GM12878 (cell line): ENCODE results near the gene TPRG1. TPM values are rescaled to one million over a fixed set of nuclear protein-coding genes. Genes with fewer than 3 reads are reported as not detected.

Experiments
- ATAC-seq: fragments of 200-7000 bp; cut with Tn5 transposase; 3 replicates; pipeline ENCODE4 v1.9.1; 2020; ENCODE audit warnings: mild to moderate bottlenecking, moderate library complexity
- BruUV-seq: library from RNA; stranded (reverse); fragments of 400-500 nt; replicated peaks from 2 replicates; lab custom pipeline; 2021; lab: Mats Ljungman, UMichigan
- CTCF ChIA-PET: fragments of 300-600 bp; sonication (Branson Sonifier 250); formaldehyde crosslinking; extraction: SDS; loops from one replicate; lab custom pipeline; 2021; ENCODE audit warnings: inconsistent platforms; lab: Yijun Ruan, JAX
- POLR2A ChIA-PET: fragments of 350-600 bp; formaldehyde crosslinking; extraction: SDS; loops from one replicate; lab custom pipeline; 2021; ENCODE audit warnings: inconsistent platforms; lab: Charles Lee
- RAD21 ChIA-PET: fragments of 300-600 bp; sonication (Branson Sonifier 250); formaldehyde crosslinking; loops from one replicate; lab custom pipeline; 2023; ENCODE audit warnings: antibody characterized with exemption; ENCODE audit not compliant: unreplicated experiment; lab: Charles Lee
- SMC1A ChIA-PET: fragments of 300-600 bp; sonication (Branson Sonifier 250); formaldehyde crosslinking; loops from one replicate; lab custom pipeline; 2023; ENCODE audit not compliant: unreplicated experiment, uncharacterized antibody; lab: Charles Lee
- DNase-seq: peaks from one replicate; pipeline ENCODE4 v3.0.0-alpha.2; 2011; ENCODE audit warnings: low read depth, low spot score
- FAIRE-seq: peaks from 3 replicates; lab custom pipeline; 2011; peaks lifted over from hg19 to GRCh38; lab: Jason Lieb, UNC
- H2AFZ ChIP-seq: 2 replicates; pipeline ENCODE4 v1.6.0; 2011; ENCODE audit warnings: low read depth, low read length, control low read depth; ENCODE audit not compliant: control insufficient read depth
- H3K27ac ChIP-seq: 2 replicates; pipeline ENCODE4 v1.5.1; 2011; ENCODE audit warnings: control low read depth; ENCODE audit not compliant: control insufficient read depth, insufficient read depth
- H3K27me3 ChIP-seq, 2 experiments: replicated peaks in 1 of 2; 2 replicates each; pipeline versions ENCODE4 v1.6.0 to v1.6.1; 2011; ENCODE audit warnings: low read length in 1 of 2; ENCODE audit not compliant: control insufficient read depth in 2 of 2, insufficient read depth in 2 of 2
- H3K36me3 ChIP-seq, 2 experiments: 2 replicates each; pipeline ENCODE4 v1.5.1; 2011; ENCODE audit warnings: low read length in 1 of 2; ENCODE audit not compliant: control insufficient read depth in 2 of 2, insufficient read depth in 2 of 2
- H3K4me1 ChIP-seq: 2 replicates; pipeline ENCODE4 v1.6.1; 2011; ENCODE audit warnings: mild to moderate bottlenecking, low read length, moderate library complexity, mixed read lengths; ENCODE audit not compliant: control insufficient read depth, insufficient read depth
- H3K4me2 ChIP-seq: 2 replicates; pipeline ENCODE4 v1.6.0; 2011; ENCODE audit warnings: control low read depth; ENCODE audit not compliant: control insufficient read depth, insufficient read depth
- H3K4me3 ChIP-seq: fragments of 200-600 bp; sonication (generic); 2 replicates; pipeline ENCODE4 v1.5.1; 2016
- H3K79me2 ChIP-seq: 2 replicates; pipeline ENCODE4 v1.6.0; 2011; ENCODE audit warnings: low read length; ENCODE audit not compliant: control insufficient read depth, insufficient read depth
- H3K9ac ChIP-seq: 2 replicates; pipeline ENCODE4 v1.8.0; 2011; ENCODE audit warnings: low read length, control low read depth, mixed read lengths; ENCODE audit not compliant: control insufficient read depth, insufficient read depth
- H3K9me3 ChIP-seq: replicated peaks from 3 replicates; pipeline ENCODE4 v1.5.1; 2011; ENCODE audit warnings: mild to moderate bottlenecking, low read length; ENCODE audit not compliant: control insufficient read depth, insufficient read depth
- H4K20me1 ChIP-seq: 2 replicates; pipeline ENCODE4 v1.6.0; 2011; ENCODE audit not compliant: control insufficient read depth, insufficient read depth
- CEBPB ChIP-seq, 2 experiments: fragments of 150-350 bp in 1 of 2; IDR thresholded peaks; 2 replicates each; pipeline ENCODE4 v1.6.1; 2012 to 2014; ENCODE audit warnings: low read depth in 2 of 2, low read length in 2 of 2, borderline replicate concordance in 1 of 2, inconsistent platforms in 1 of 2
- CREB1 ChIP-seq: IDR thresholded peaks from 2 replicates; pipeline ENCODE4 v1.6.1; 2012; ENCODE audit warnings: low read depth, mild to moderate bottlenecking, inconsistent platforms
- DPF2 ChIP-seq: fragments of 450-650 bp; IDR thresholded peaks from 2 replicates; pipeline ENCODE4 v1.6.1; 2017; ENCODE audit warnings: mild to moderate bottlenecking
- E2F4 ChIP-seq: IDR thresholded peaks from 2 replicates; pipeline ENCODE4 v1.6.1; 2012; ENCODE audit warnings: low read depth, low read length, improper control_type of control experiment
- FOXK2 ChIP-seq: fragments of 450-650 bp; IDR thresholded peaks from 2 replicates; pipeline ENCODE4 v1.6.1; 2017; ENCODE audit warnings: mild to moderate bottlenecking, moderate library complexity
- HDAC2 ChIP-seq: fragments of 200-600 bp; sonication (generic); IDR thresholded peaks from 2 replicates; pipeline ENCODE4 v1.6.1; 2017
- LARP7 ChIP-seq: fragments of 450-650 bp; IDR thresholded peaks from 2 replicates; pipeline ENCODE4 v1.6.1; 2017; ENCODE audit warnings: mild to moderate bottlenecking
- MEF2B ChIP-seq: fragments of 450-650 bp; IDR thresholded peaks from 2 replicates; pipeline ENCODE4 v1.6.1; 2018; ENCODE audit warnings: mild to moderate bottlenecking, moderate library complexity; ENCODE audit not compliant: partially characterized antibody, poor library complexity, severe bottlenecking
- MYB ChIP-seq: fragments of 150-350 bp; IDR thresholded peaks from 2 replicates; pipeline ENCODE4 v1.6.1; 2014; ENCODE audit warnings: mild to moderate bottlenecking, low read depth, low read length, borderline replicate concordance
- POLR2A ChIP-seq: IDR thresholded peaks from 2 replicates; pipeline ENCODE4 v1.6.1; 2011; ENCODE audit warnings: low read depth, mild to moderate bottlenecking, low read length
- POLR2AphosphoS5 ChIP-seq: IDR thresholded peaks from 2 replicates; pipeline ENCODE4 v1.6.1; 2011; ENCODE audit warnings: mild to moderate bottlenecking, low read length, inconsistent platforms
- SMAD5 ChIP-seq: IDR thresholded peaks from 2 replicates; pipeline ENCODE4 v1.6.1; 2016; ENCODE audit warnings: antibody characterized with exemption, low read depth
- TAF1 ChIP-seq: IDR thresholded peaks from 2 replicates; pipeline ENCODE4 v1.6.1; 2011; ENCODE audit warnings: mild to moderate bottlenecking, low read depth, low read length, borderline replicate concordance
- ZBTB4 ChIP-seq: fragments of 450-650 bp; formaldehyde crosslinking; IDR thresholded peaks from 2 replicates; pipeline ENCODE4 v1.4.0; 2022; ENCODE audit warnings: mild to moderate bottlenecking, moderate library complexity
- ZNF384 ChIP-seq: IDR thresholded peaks from 2 replicates; pipeline ENCODE4 v1.6.1; 2012; ENCODE audit warnings: low read depth, mild to moderate bottlenecking, low read length, improper control_type of control experiment, borderline replicate concordance
- WGBS: methylation state at CpG from one replicate; pipeline ENCODE4 v1.1.6; 2016; ENCODE audit warnings: low lambda C conversion rate; ENCODE audit not compliant: insufficient replicate concordance, insufficient coverage; ENCODE audit errors: missing lambda C conversion rate; 5-methylcytosine and 5-hydroxymethylcytosine counted together
- in situ Hi-C: fragments of 300-500 bp; cut with MboI; formaldehyde crosslinking; loops from 9 replicates; pipeline ENCODE4 v1.14.3; 2018; ENCODE audit warnings: mixed read lengths
- intact Hi-C: fragments of 100-400 bp; cut with micrococcal nuclease; formaldehyde crosslinking; loops from one replicate; pipeline ENCODE4 v1.14.2; 2022; ENCODE audit not compliant: unreplicated experiment
- polyA plus RNA-seq, 11 experiments: library from polyadenylated mRNA; depleted of rRNA in 4 of 11; unstranded in 6 of 11; stranded (reverse) in 5 of 11; fragments of >200 nt; fragmentation: Nextera tagmentation in 4 of 11; fragmentation: Illumina TruSeq in 1 of 11; extraction: Ambion mirVana in 4 of 11; extraction: Trizol in 1 of 11; gene quantifications; 1 replicate in 1 of 11; 2 replicates in 10 of 11; pipeline versions ENCODE4 v1.2.1 to v1.2.3, GENCODE V29; 2011 to 2016; ENCODE audit warnings: inconsistent platforms in 2 of 11, missing spikeins in 2 of 11, low read depth in 1 of 11
- total RNA-seq, 4 experiments: library from RNA; depleted of rRNA in 3 of 4; stranded (reverse); fragments of >200 nt in 3 of 4; fragmentation: Illumina TruSeq in 1 of 4; extraction: Trizol in 1 of 4; gene quantifications; 2 replicates each; pipeline versions ENCODE4 v1.2.1 to v1.2.3, GENCODE V29; 2013 to 2021
- TF ChIP-seq, protein P1 (sequence below): fragments of 450-650 bp; IDR thresholded peaks from 2 replicates; pipeline ENCODE4 v1.6.1; 2017; ENCODE audit warnings: mild to moderate bottlenecking, low read depth, inconsistent platforms; ENCODE audit not compliant: poor library complexity, severe bottlenecking

The TPRG1 gene
- total and polyA plus RNA-seq, 10 of the 15 experiments (the other 5 are each of a cell fraction or from before 2014, with no cell fraction given), result 0.26 to 30.7 (median 3.6) TPM

GRCh38 chr3:189292667-189293484 lies 121.1 kb downstream of the TPRG1 start:
- POLR2A ChIA-PET, result interaction anchor here (0.7 kb wide), 1 partner anchor 138 kb away, joined by 5 read pairs; no protein-coding TSS in a partner anchor
- no peaks in the 10 kb centered on the region for H3K36me3 ChIP-seq
- H4K20me1 ChIP-seq, result no peaks in the 10 kb centered on the region
- no peak for ATAC-seq
- H3K4me1 ChIP-seq, result peaks cover 14% of the 10 kb centered on the region; the same call in 1 of the 2 replicates
- peaks cover 0 to 2% of the 10 kb centered on the region in 2 experiments; a peak in 1 of 4 replicates for H3K27me3 ChIP-seq
- SMC1A ChIA-PET, result interaction anchor here (0.9 to 1.0 kb wide), 3 partner anchors 20 to 68 kb away, joined by 3 to 4 read pairs (median 3); no protein-coding TSS in a partner anchor
- H3K4me3 ChIP-seq, result no peak overlapping the region
- no peak overlapping the region for H2AFZ ChIP-seq
- no TSS peak for BruUV-seq
- RAD21 ChIA-PET, result interaction anchor here (1.1 kb wide), 1 partner anchor 655 kb away, joined by 4 read pairs; no protein-coding TSS in a partner anchor
- intact Hi-C loops (no loop called here), in situ Hi-C loops (no loop called here)
- no peaks in the 10 kb centered on the region for H3K9me3 ChIP-seq
- no peaks in the 10 kb centered on the region for H3K79me2 ChIP-seq
- no peak overlapping the region for H3K9ac ChIP-seq
- no peak overlapping the region for H3K27ac ChIP-seq
- H3K4me2 ChIP-seq, result no peak overlapping the region
- CTCF ChIA-PET, result interaction anchor here (0.5 to 1.6 kb wide), 6 partner anchors 14 to 657 kb away, joined by 3 to 7 read pairs (median 4); no protein-coding TSS in a partner anchor
- DNase-seq, result no peak
- WGBS, result 85% methylated on average over 6 of the region's 6 CpGs
- FAIRE-seq, result no peak
- TF ChIP-seq HDAC2, result no peak
- TF ChIP-seq CEBPB (IDR thresholded peaks at IDR 0.05; ENCODE audit: borderline replicate concordance in 1 of 2, low read depth in 2 of 2, low read length in 2 of 2), result no peak
- TF ChIP-seq MYB, result no peak
- no peak for TF ChIP-seq DPF2
- TF ChIP-seq ZNF384, result no peak
- TF ChIP-seq POLR2AphosphoS5, result no peak
- TF ChIP-seq LARP7, result no peak
- TF ChIP-seq SMAD5, result no peak
- TF ChIP-seq MEF2B, result no peak
- TF ChIP-seq ZBTB4 (CRISPR knock-in tag), result no peak
- no peak for TF ChIP-seq POLR2A
- no peak for TF ChIP-seq FOXK2
- TF ChIP-seq E2F4, result no peak
- TF ChIP-seq CREB1, result no peak
- TF ChIP-seq TAF1, result no peak
- TF ChIP-seq, protein P1, sequence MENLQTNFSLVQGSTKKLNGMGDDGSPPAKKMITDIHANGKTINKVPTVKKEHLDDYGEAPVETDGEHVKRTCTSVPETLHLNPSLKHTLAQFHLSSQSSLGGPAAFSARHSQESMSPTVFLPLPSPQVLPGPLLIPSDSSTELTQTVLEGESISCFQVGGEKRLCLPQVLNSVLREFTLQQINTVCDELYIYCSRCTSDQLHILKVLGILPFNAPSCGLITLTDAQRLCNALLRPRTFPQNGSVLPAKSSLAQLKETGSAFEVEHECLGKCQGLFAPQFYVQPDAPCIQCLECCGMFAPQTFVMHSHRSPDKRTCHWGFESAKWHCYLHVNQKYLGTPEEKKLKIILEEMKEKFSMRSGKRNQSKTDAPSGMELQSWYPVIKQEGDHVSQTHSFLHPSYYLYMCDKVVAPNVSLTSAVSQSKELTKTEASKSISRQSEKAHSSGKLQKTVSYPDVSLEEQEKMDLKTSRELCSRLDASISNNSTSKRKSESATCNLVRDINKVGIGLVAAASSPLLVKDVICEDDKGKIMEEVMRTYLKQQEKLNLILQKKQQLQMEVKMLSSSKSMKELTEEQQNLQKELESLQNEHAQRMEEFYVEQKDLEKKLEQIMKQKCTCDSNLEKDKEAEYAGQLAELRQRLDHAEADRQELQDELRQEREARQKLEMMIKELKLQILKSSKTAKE, result no peak
